Spleen (tissue), 11 donors: Measurements from ENCODE around the gene KIAA0408. TPM values are rescaled to one million over a fixed set of nuclear protein-coding genes. Genes with fewer than 3 reads are reported as not detected.

ENCODE experiments used
- DNase-seq: peaks from one replicate; pipeline ENCODE4 v3.0.0-alpha.2; 2020
- H3K27ac ChIP-seq, 8 donors: fragments of 200-600 bp; sonication (generic) in 7 of 8; 1 replicate in 4 of 8; 2 replicates in 4 of 8; pipeline versions ENCODE4 v1.5.0 to v1.8.0; 2016 to 2021; ENCODE audit warnings: inconsistent platforms in 4 of 8, mild to moderate bottlenecking in 4 of 8, moderate library complexity in 1 of 8
- H3K27me3 ChIP-seq, 7 donors: fragments of 200-600 bp; sonication (generic) in 6 of 7; replicated peaks in 1 of 7; 1 replicate in 4 of 7; 2 replicates in 3 of 7; pipeline versions ENCODE4 v1.5.0 to v1.8.0; 2016 to 2021; ENCODE audit warnings: inconsistent platforms in 3 of 7, mild to moderate bottlenecking in 1 of 7
- H3K36me3 ChIP-seq, 6 donors: fragments of 200-600 bp; sonication (generic) in 5 of 6; 1 replicate in 4 of 6; 2 replicates in 2 of 6; pipeline versions ENCODE4 v1.5.0 to v1.8.0; 2016 to 2021; ENCODE audit warnings: inconsistent platforms in 2 of 6
- H3K4me1 ChIP-seq, 6 donors: fragments of 200-600 bp; sonication (generic) in 5 of 6; 1 replicate in 3 of 6; 2 replicates in 3 of 6; pipeline versions ENCODE4 v1.5.0 to v1.8.0; 2016 to 2021; ENCODE audit warnings: inconsistent platforms in 3 of 6
- H3K4me3 ChIP-seq, 8 donors: fragments of 200-600 bp; sonication (generic) in 7 of 8; 1 replicate in 4 of 8; 2 replicates in 4 of 8; pipeline versions ENCODE4 v1.5.0 to v1.8.0; 2016 to 2021; ENCODE audit warnings: inconsistent platforms in 4 of 8, mild to moderate bottlenecking in 4 of 8, moderate library complexity in 2 of 8
- H3K9me3 ChIP-seq, 8 donors: fragments of 200-600 bp; sonication (generic) in 7 of 8; 1 replicate in 4 of 8; 2 replicates in 4 of 8; pipeline versions ENCODE4 v1.5.0 to v1.8.0; 2016 to 2021; ENCODE audit warnings: inconsistent platforms in 4 of 8
- CTCF ChIP-seq, 11 experiments: fragments of 200-600 bp in 7 of 11; fragments of 450-650 bp in 4 of 11; sonication (generic) in 4 of 11; IDR thresholded peaks in 8 of 11; conservative IDR thresholded peaks in 3 of 11; 1 replicate in 7 of 11; 2 replicates in 4 of 11; pipeline versions ENCODE4 v1.4.0 to v1.8.0; 2016 to 2021; ENCODE audit warnings: antibody characterized with exemption in 11 of 11, inconsistent platforms in 4 of 11, mild to moderate bottlenecking in 1 of 11
- POLR2A ChIP-seq, 3 donors: fragments of 450-650 bp; IDR thresholded peaks; one replicate each; pipeline ENCODE4 v1.5.1; 2017; ENCODE audit warnings: antibody characterized with exemption in 3 of 3, mild to moderate bottlenecking in 1 of 3
- POLR2AphosphoS5 ChIP-seq, 3 donors: sonication (generic); formaldehyde crosslinking; IDR thresholded peaks; one replicate each; pipeline ENCODE4 v1.5.1; 2017; ENCODE audit warnings: antibody characterized with exemption in 3 of 3
- WGBS, 5 donors: extraction: QIAGEN DNeasy Blood & Tissue Kit in 3 of 5; methylation state at CpG; one replicate each; pipeline versions ENCODE4 v1.1.5 to v1.1.7; 2013 to 2018; 5-methylcytosine and 5-hydroxymethylcytosine counted together
- intact Hi-C: fragments of 100-400 bp; cut with DNase I; formaldehyde crosslinking; loops from one replicate; pipeline ENCODE4 v1.15.0; 2023; ENCODE audit warnings: low total_unique reads
- polyA plus RNA-seq, 3 donors: library from polyadenylated mRNA; stranded (reverse); fragments of 200-250 nt; gene quantifications; one replicate each; pipeline ENCODE4 v1.2.1, GENCODE V29; 2013
- total RNA-seq, 7 donors: library from RNA; depleted of rRNA in 3 of 7; stranded (reverse); fragments of >200 nt in 3 of 7; fragmentation: NEBNext Ultra II Directional in 4 of 7; extraction: Animal tissue kit (Norgen Biotek cat#: 25700) in 4 of 7; gene quantifications; one replicate each; pipeline versions ENCODE4 v1.1.0 to v1.2.1, GENCODE V29; 2016 to 2021
- donor health status: healthy with polysubstance abuse.
- donor health status: DM: no; HTN: no; CAD: no; lungs with moderate emphysema.
- donor health status: DM: no; HTN: no; CAD: no.
- donor health status: Bipolar disorder and iron deficiency.
- donor health status: healthy.
- donor health status: DM: no; HTN: no; CAD: no.
- donor health status: DM: yes; HTN: yes; CAD: no.

The KIAA0408 gene
- total and polyA plus RNA-seq, 10 donors = 0.65 to 6.6 (median 2.5) TPM

GRCh38 chr6:127481111-127481510 is 21.9 kb upstream of the KIAA0408 start:
- intact Hi-C loops = no loop called here
- no peak for TF ChIP-seq POLR2A (IDR thresholded peaks at IDR 0.05)
- no peak for TF ChIP-seq CTCF (IDR thresholded peaks at IDR 0.05 in 8 of 11, conservative IDR thresholded peaks at IDR 0.05 in 3 of 11)
- TF ChIP-seq POLR2AphosphoS5 (IDR thresholded peaks at IDR 0.05) = no peak
- Histone ChIP-seq H3K4me1 (peaks cover 0 to 17% (median 9%) of the 10 kb centered on the region in 6 donors), H3K9me3 (no peaks in the 10 kb centered on the region), H3K27me3 (no peaks in the 10 kb centered on the region), H3K4me3 (no peak overlapping the region), H3K36me3 (peaks cover 0 to 2% (median 0%) of the 10 kb centered on the region in 6 donors), H3K27ac (no peak overlapping the region)
- DNase-seq = no peak
- WGBS, 5 donors = 76 to 89% (median 82%) methylated on average over 2 of the region's 2 CpGs

GRCh38 chr6:127477658-127478057 is 18.5 kb upstream of the KIAA0408 start:
- H3K9me3 ChIP-seq = peaks cover 0 to 7% (median 0%) of the 10 kb centered on the region in 8 donors
- WGBS, 5 donors = 91 to 98% (median 97%) methylated on average over 1 of the region's 1 CpG
- TF ChIP-seq CTCF (IDR thresholded peaks at IDR 0.05 in 8 of 11, conservative IDR thresholded peaks at IDR 0.05 in 3 of 11) = no peak
- DNase-seq = no peak
- no peak overlapping the region for H3K4me3 ChIP-seq
- peaks cover 0 to 14% (median 0%) of the 10 kb centered on the region in 6 donors for H3K36me3 ChIP-seq
- no peaks in the 10 kb centered on the region for H3K27me3 ChIP-seq
- H3K27ac ChIP-seq = no peak overlapping the region
- intact Hi-C loops = no loop called here
- no peaks in the 10 kb centered on the region for H3K4me1 ChIP-seq

GRCh38 chr6:127475823-127476176 is 16.6 kb upstream of the KIAA0408 start:
- 81 to 99% (median 88%) methylated on average over 34 of the region's 34 CpGs for WGBS, 5 donors
- DNase-seq = peak; percentile 74
- Histone ChIP-seq H3K4me3 (no peak overlapping the region), H3K27ac (no peak overlapping the region), H3K27me3 (no peaks in the 10 kb centered on the region), H3K9me3 (peaks cover 0 to 7% (median 0%) of the 10 kb centered on the region in 8 donors), H3K36me3 (peaks cover 0 to 14% (median 0%) of the 10 kb centered on the region in 6 donors), H3K4me1 (no peaks in the 10 kb centered on the region)
- intact Hi-C loops = no loop called here
- TF ChIP-seq CTCF (IDR thresholded peaks at IDR 0.05 in 8 of 11, conservative IDR thresholded peaks at IDR 0.05 in 3 of 11) (no peak), POLR2A (IDR thresholded peaks at IDR 0.05) (no peak), POLR2AphosphoS5 (IDR thresholded peaks at IDR 0.05) (no peak)

GRCh38 chr6:127475135-127475822 is 16.1 kb upstream of the KIAA0408 start:
- Histone ChIP-seq H3K4me3 (no peak overlapping the region), H3K27ac (no peak overlapping the region), H3K36me3 (peaks cover 0 to 14% (median 0%) of the 10 kb centered on the region in 6 donors), H3K9me3 (peaks cover 0 to 7% (median 0%) of the 10 kb centered on the region in 8 donors), H3K27me3 (no peaks in the 10 kb centered on the region), H3K4me1 (no peaks in the 10 kb centered on the region)
- intact Hi-C loops = no loop called here
- DNase-seq = no peak
- no peak for TF ChIP-seq CTCF (IDR thresholded peaks at IDR 0.05 in 8 of 11, conservative IDR thresholded peaks at IDR 0.05 in 3 of 11)
- TF ChIP-seq POLR2AphosphoS5 (IDR thresholded peaks at IDR 0.05) = no peak
- TF ChIP-seq POLR2A (IDR thresholded peaks at IDR 0.05) = no peak
- 86 to 97% (median 89%) methylated on average over 87 of the region's 87 CpGs for WGBS, 5 donors
